A673 (cell line): ENCODE measurements around the gene TDRD3.

Experiments
- CTCF ChIP-seq: fragments of 300-800, 200-600 bp; sonication (generic); conservative IDR thresholded peaks from 2 replicates; pipeline ENCODE4 v1.5.1; 2017; ENCODE audit warnings: low read depth, mild to moderate bottlenecking, antibody characterized with exemption, low read length, moderate library complexity, mixed read lengths
- EZH2 ChIP-seq: fragments of 200-600 bp; sonication (generic); IDR thresholded peaks from 2 replicates; pipeline ENCODE4 v1.6.1; 2017; ENCODE audit warnings: borderline replicate concordance, low read depth, mild to moderate bottlenecking, mixed read lengths, antibody characterized with exemption, low read length; ENCODE audit not compliant: poor library complexity, severe bottlenecking

GRCh38 chr13:60392131-60392530 is 4.9 kb upstream of the TDRD3 start:
- no peak for TF ChIP-seq CTCF
- no peak for TF ChIP-seq EZH2
